Measurements from ENCODE around the gene PFKFB4.

DNA sequence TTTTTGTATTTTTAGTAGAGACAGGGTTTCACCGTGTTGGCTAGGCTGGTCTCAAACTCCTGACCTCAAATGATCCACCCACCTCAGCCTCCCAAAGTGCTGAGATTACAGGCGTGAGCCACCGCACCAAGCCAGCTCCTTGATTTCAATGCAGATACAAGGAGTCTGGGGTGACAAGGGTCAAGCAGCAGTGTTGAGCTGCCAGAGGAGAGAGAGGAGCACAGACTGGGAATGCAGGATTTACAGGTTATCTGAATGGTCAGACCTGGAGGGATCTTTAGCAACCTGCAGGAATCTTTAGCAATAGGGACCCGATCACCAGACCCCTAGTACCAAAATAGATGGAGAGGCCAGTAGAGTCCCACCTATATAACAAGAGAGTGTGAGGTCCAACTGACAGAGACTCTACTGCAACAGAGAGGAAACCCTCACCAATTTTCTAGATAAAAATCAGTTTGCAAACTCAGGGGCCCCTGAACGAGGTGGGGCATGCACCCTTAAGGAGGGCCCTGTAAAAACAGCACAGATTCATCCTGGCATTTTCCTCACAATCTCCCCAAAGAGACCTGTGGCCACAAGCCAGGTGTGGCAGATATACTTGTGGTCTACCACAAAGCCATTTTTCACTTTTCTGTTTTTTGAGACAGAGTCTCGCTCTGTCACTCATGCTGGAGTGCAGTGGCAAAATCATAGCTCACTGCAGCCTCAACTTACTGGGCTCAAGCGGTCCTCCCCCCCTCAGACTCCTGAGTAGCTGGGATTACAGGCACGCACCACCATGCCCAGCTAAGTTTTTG is 42.0 kb downstream of the PFKFB4 start:
- no peak for TF ChIP-seq EZH2 (IDR thresholded peaks at IDR 0.05; ENCODE audit: borderline replicate concordance, low read length)
- TF ChIP-seq, protein P1, sequence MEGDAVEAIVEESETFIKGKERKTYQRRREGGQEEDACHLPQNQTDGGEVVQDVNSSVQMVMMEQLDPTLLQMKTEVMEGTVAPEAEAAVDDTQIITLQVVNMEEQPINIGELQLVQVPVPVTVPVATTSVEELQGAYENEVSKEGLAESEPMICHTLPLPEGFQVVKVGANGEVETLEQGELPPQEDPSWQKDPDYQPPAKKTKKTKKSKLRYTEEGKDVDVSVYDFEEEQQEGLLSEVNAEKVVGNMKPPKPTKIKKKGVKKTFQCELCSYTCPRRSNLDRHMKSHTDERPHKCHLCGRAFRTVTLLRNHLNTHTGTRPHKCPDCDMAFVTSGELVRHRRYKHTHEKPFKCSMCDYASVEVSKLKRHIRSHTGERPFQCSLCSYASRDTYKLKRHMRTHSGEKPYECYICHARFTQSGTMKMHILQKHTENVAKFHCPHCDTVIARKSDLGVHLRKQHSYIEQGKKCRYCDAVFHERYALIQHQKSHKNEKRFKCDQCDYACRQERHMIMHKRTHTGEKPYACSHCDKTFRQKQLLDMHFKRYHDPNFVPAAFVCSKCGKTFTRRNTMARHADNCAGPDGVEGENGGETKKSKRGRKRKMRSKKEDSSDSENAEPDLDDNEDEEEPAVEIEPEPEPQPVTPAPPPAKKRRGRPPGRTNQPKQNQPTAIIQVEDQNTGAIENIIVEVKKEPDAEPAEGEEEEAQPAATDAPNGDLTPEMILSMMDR (IDR thresholded peaks at IDR 0.05; ENCODE audit: low read length) = no peak

Data from OCI-LY1 (cell line).